Gastroesophageal sphincter (tissue), 4 donors: ENCODE data around the gene MB21D2. TPM values are rescaled to one million over a fixed set of nuclear protein-coding genes. Genes with fewer than 3 reads are reported as not detected.

Experiments used
- ATAC-seq: fragments of 150-250 bp; one replicate; pipeline ENCODE4 v1.9.1; 2016; ENCODE audit warnings: mild to moderate bottlenecking, moderate library complexity
- H3K27ac ChIP-seq, 4 donors: fragments of 200-600 bp; sonication (generic) in 3 of 4; 1 replicate in 3 of 4; 2 replicates in 1 of 4; pipeline ENCODE4 v1.5.1; 2016 to 2019
- H3K27me3 ChIP-seq: fragments of 200-600 bp; sonication (generic); one replicate; pipeline ENCODE4 v1.5.1; 2019
- H3K36me3 ChIP-seq, 2 donors: fragments of 200-600 bp; sonication (generic); one replicate each; pipeline ENCODE4 v1.5.1; 2019; ENCODE audit warnings: control low read depth in 1 of 2
- H3K4me1 ChIP-seq, 3 donors: fragments of 200-600 bp; sonication (generic); 1 replicate in 2 of 3; 2 replicates in 1 of 3; pipeline ENCODE4 v1.5.1; 2016 to 2019; ENCODE audit warnings: control low read depth in 2 of 3
- H3K4me3 ChIP-seq, 2 donors: fragments of 200-600 bp; sonication (generic); one replicate each; pipeline ENCODE4 v1.5.1; 2019; ENCODE audit warnings: mild to moderate bottlenecking in 1 of 2, moderate library complexity in 1 of 2
- H3K9me3 ChIP-seq, 3 donors: fragments of 200-600 bp; sonication (generic); one replicate each; pipeline ENCODE4 v1.5.1; 2017 to 2019; ENCODE audit warnings: control low read depth in 2 of 3
- CTCF ChIP-seq, 4 experiments: fragments of 200-600 bp in 2 of 4; fragments of 450-650 bp in 2 of 4; sonication (generic) in 1 of 4; IDR thresholded peaks; one replicate each; pipeline ENCODE4 v1.5.1; 2017 to 2019; ENCODE audit warnings: antibody characterized with exemption in 4 of 4, mild to moderate bottlenecking in 2 of 4, moderate library complexity in 2 of 4
- EP300 ChIP-seq: sonication (generic); formaldehyde crosslinking; IDR thresholded peaks from one replicate; pipeline ENCODE4 v1.6.1; 2017; ENCODE audit warnings: antibody characterized with exemption, mild to moderate bottlenecking
- POLR2A ChIP-seq, 2 donors: fragments of 450-650 bp; IDR thresholded peaks; one replicate each; pipeline ENCODE4 v1.6.1; 2017; ENCODE audit warnings: antibody characterized with exemption in 2 of 2, mild to moderate bottlenecking in 2 of 2, moderate library complexity in 1 of 2
- POLR2AphosphoS5 ChIP-seq: sonication (generic); formaldehyde crosslinking; IDR thresholded peaks from one replicate; pipeline ENCODE4 v1.6.1; 2017; ENCODE audit warnings: antibody characterized with exemption
- WGBS, 2 donors: methylation state at CpG; one replicate each; pipeline ENCODE4 v1.1.5; 2018; ENCODE audit warnings: low coverage in 1 of 2; 5-methylcytosine and 5-hydroxymethylcytosine counted together
- total RNA-seq, 4 donors: library from RNA; depleted of rRNA; stranded (reverse); fragments of >200 nt; gene quantifications; one replicate each; pipeline ENCODE4 v1.1.0, GENCODE V29; 2016

Gene MB21D2
- total RNA-seq, 4 donors from 2014 or later: 7.0 to 11.5 (median 9.3) TPM

DNA sequence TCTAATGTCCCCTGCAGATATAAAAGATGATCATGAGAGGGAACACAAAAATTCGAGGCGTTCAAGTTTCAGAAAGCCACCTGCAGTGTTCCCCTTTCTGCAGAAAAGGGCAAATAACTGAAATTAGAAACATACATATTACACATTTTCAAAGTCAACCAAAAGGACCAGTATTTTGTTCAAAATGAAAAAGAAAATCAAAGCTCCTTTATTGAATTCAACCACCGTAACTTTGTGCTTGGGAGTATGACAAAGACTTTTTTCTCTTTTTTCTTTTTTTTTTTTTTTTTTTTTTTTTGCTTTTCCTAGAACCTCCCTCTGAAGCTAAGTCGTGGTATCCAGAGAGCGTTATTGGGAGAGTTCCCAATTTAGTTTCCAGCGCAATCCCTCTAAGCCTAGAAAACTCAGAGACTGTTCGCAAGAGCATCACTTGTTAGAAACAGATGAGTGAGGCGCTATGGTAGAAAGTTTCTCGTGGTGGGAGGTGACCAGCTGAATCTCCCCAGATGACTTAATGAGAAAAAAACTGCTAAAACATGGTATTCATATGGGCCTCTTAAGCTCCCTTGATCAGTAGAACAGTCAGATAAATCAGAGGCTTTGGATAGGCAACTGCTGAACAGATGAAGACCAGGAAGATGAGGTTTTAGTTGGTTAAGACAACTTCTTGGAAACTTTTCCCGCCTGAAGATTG, 77.4 kb downstream of the MB21D2 start:
- Histone ChIP-seq H3K4me3 (no peak overlapping the region), H3K4me1 (peaks cover 6 to 42% (median 14%) of the 10 kb centered on the region in 3 donors), H3K27ac (no peak overlapping the region), H3K27me3 (no peaks in the 10 kb centered on the region), H3K36me3 (no peaks in the 10 kb centered on the region), H3K9me3 (no peaks in the 10 kb centered on the region)
- TF ChIP-seq CTCF (IDR thresholded peaks at IDR 0.05): no peak
- TF ChIP-seq POLR2AphosphoS5: no peak
- no peak for TF ChIP-seq POLR2A (IDR thresholded peaks at IDR 0.05)
- TF ChIP-seq EP300: no peak
- 92 to 100% methylated on average over 4 to 9 of the region's 10 CpGs for WGBS, 2 donors
- no peak for ATAC-seq

DNA sequence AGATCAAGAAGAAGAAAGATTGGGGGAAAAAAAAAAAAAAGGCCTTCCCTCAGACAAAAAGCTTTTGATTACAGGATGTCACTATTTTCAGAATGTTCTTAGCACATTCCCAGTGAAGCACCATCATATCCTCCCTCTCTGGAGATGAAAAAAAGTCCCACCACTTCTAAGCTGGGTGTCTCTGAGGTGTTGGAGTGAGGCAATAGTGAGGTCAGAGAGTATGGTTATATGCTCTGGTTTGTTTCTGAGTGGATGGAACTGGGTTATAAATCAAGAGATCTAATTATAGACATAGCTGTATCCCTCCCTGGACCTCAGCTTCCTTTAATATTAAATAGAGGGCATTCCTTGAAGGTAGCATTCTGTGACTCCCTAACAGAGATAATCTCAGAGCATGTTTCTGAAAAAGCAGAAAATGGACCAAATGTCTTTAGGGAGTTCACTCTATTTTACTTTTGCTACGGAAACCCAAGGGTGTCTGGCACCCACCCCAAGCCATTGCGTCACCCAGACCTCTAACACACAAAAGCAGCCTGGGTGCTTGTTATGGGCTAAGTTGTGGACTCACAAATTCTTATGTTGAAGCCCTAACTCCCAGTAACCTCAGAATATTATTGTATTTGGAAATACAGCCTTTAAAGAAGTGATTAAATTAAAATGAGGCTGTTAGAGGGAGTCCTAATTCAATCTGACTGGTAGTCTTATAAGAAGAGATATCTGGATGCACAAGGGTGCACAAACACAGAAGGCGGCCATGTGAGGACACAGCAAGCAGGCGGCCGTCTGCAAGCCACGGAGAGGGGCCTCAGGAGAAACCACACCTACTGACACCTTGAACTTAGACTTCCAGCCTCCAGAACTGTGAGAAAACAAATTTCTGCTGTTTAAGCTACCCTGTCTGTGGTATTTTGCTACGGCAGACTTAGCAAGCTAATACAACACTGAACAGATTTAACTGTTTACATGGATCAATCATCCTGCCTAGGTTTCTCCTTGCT, 81.5 kb downstream of the MB21D2 start:
- no peak for TF ChIP-seq POLR2AphosphoS5
- TF ChIP-seq POLR2A (IDR thresholded peaks at IDR 0.05): no peak
- TF ChIP-seq CTCF (IDR thresholded peaks at IDR 0.05): no peak
- TF ChIP-seq EP300: no peak
- Histone ChIP-seq H3K4me3 (no peak overlapping the region), H3K9me3 (no peaks in the 10 kb centered on the region), H3K36me3 (no peaks in the 10 kb centered on the region), H3K27ac (peak overlapping the region in 3 of 4 donors; percentile 34 to 69 (median 42)), H3K27me3 (no peaks in the 10 kb centered on the region), H3K4me1 (peaks cover 6 to 53% (median 19%) of the 10 kb centered on the region in 3 donors)
- WGBS, 2 donors: 51 to 60% methylated on average over 5 to 7 of the region's 7 CpGs
- ATAC-seq: peak; percentile 61

DNA sequence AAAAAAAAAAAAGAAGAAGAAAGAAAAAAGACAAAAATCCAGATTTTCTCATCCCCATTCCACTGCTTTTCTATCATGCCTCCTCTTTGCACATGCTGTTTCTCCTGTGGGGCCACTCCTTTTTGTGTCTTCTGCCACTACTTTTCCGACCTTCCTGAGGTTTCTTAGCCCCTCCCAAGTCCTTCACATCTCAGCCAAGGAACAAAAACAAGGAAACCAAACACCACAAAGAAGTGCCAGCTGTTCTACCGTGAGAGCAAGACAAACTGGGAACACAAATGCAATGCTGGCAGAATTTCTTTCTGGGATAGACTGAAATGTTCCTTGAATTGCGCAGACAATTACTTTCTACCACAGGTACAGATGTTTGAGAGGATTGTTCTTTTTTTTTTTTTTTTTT, 83.2 kb downstream of the MB21D2 start:
- Histone ChIP-seq H3K27me3 (no peaks in the 10 kb centered on the region), H3K27ac (no peak overlapping the region), H3K36me3 (no peaks in the 10 kb centered on the region), H3K9me3 (no peaks in the 10 kb centered on the region), H3K4me1 (peaks cover 6 to 63% (median 19%) of the 10 kb centered on the region in 3 donors), H3K4me3 (no peak overlapping the region)
- no peak for ATAC-seq
- TF ChIP-seq EP300 (no peak), POLR2AphosphoS5 (no peak), CTCF (IDR thresholded peaks at IDR 0.05) (no peak), POLR2A (IDR thresholded peaks at IDR 0.05) (no peak)
- WGBS, 2 donors: 45 to 78% methylated on average over 2 to 3 of the region's 3 CpGs

DNA sequence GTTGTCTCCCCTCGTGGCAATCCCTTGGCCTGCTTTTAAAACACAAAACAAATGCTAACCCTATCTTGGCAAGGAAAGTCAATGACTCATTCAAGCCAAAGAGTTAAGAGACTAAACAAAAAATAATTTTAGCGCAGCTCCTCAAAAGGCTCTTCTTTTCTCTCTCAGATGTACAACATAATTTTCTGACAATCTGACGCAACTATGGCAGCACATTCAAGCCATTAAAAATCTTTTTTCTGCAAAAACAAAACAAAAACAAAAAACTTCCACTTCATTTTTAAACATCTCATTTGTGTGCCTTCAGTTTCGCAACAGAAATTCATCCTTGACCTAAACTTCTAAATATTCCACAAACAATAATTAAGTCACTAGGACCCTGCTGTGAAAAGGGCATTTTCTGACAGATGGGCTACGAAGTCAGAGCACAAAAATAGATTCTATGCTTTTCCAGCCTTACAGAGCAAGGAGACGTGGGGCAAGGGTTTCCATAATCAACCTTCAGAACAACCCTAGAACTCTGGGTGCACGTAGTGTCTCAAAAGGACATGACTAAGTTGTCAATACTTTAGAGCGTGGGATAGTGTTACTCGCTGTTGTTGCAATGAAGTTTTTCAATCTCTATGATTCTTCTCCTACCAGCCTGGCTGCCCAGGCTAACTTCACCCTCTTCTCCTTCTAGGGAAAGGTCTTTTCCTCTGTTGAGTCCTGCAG, 84.3 kb downstream of the MB21D2 start:
- H3K27ac ChIP-seq: peak overlapping the region in 3 of 4 donors; percentile 28 to 64 (median 39)
- 17 to 38% methylated on average over 8 to 9 of the region's 9 CpGs for WGBS, 2 donors
- H3K36me3 ChIP-seq: no peaks in the 10 kb centered on the region
- H3K4me3 ChIP-seq: no peak overlapping the region
- no peak for TF ChIP-seq EP300
- TF ChIP-seq POLR2AphosphoS5: peak; percentile 65
- H3K4me1 ChIP-seq: peaks cover 6 to 63% (median 19%) of the 10 kb centered on the region in 3 donors
- peak; percentile 28 for ATAC-seq
- no peaks in the 10 kb centered on the region for H3K27me3 ChIP-seq
- no peaks in the 10 kb centered on the region for H3K9me3 ChIP-seq
